Keratinocyte (primary cell): Measurements from ENCODE around the gene CAND1. TPM values are rescaled to one million over a fixed set of nuclear protein-coding genes. Genes with fewer than 3 reads are reported as not detected.

Source experiments
- DNase-seq: peaks from one replicate; pipeline ENCODE4 v3.0.0-alpha.2; 2011; ENCODE audit warnings: low read depth, missing footprints, low spot score
- FAIRE-seq: peaks from 2 replicates; lab custom pipeline; 2011; peaks lifted over from hg19 to GRCh38; lab: Jason Lieb, UNC
- H2AFZ ChIP-seq: 2 replicates; pipeline ENCODE4 v1.6.0; 2012; ENCODE audit warnings: low read length, control low read depth, inconsistent platforms; ENCODE audit not compliant: control insufficient read depth
- H3K27ac ChIP-seq: 2 replicates; pipeline ENCODE4 v1.5.1; 2011; ENCODE audit warnings: low read length; ENCODE audit not compliant: control insufficient read depth, insufficient read depth
- H3K27me3 ChIP-seq: 3 replicates; pipeline ENCODE4 v1.6.0; 2011; ENCODE audit warnings: low read length; ENCODE audit not compliant: control insufficient read depth, insufficient read depth; ENCODE audit errors: extremely low read depth
- H3K36me3 ChIP-seq, 2 experiments: 2 replicates in 1 of 2; 3 replicates in 1 of 2; pipeline ENCODE4 v1.5.1; 2011; ENCODE audit warnings: low read length in 2 of 2, mild to moderate bottlenecking in 1 of 2; ENCODE audit not compliant: control insufficient read depth in 2 of 2, insufficient read depth in 2 of 2; ENCODE audit errors: extremely low read depth in 1 of 2
- H3K4me1 ChIP-seq: 3 replicates; pipeline ENCODE4 v1.5.1; 2011; ENCODE audit warnings: low read length; ENCODE audit not compliant: control insufficient read depth, insufficient read depth; ENCODE audit errors: extremely low read depth
- H3K4me2 ChIP-seq: 3 replicates; pipeline ENCODE4 v1.6.0; 2011; ENCODE audit warnings: low read depth, low read length; ENCODE audit not compliant: control insufficient read depth, insufficient read depth; ENCODE audit errors: extremely low read depth
- H3K4me3 ChIP-seq, 3 experiments: fragments of 200-600 bp in 1 of 3; sonication (generic) in 1 of 3; 2 replicates in 2 of 3; 3 replicates in 1 of 3; pipeline ENCODE4 v1.5.1; 2011 to 2016; ENCODE audit warnings: low read length in 3 of 3, mild to moderate bottlenecking in 3 of 3, control low read depth in 2 of 3, inconsistent platforms in 1 of 3, low read depth in 1 of 3, mixed read lengths in 1 of 3, mixed run types in 1 of 3, moderate library complexity in 1 of 3; ENCODE audit not compliant: control insufficient read depth in 2 of 3, insufficient read depth in 2 of 3; ENCODE audit errors: extremely low read depth in 1 of 3
- H3K79me2 ChIP-seq: 2 replicates; pipeline ENCODE4 v1.6.0; 2012; ENCODE audit warnings: low read length; ENCODE audit not compliant: control insufficient read depth, insufficient read depth
- H3K9ac ChIP-seq: 3 replicates; pipeline ENCODE4 v1.6.0; 2011; ENCODE audit warnings: low read length; ENCODE audit not compliant: control insufficient read depth, insufficient read depth; ENCODE audit errors: extremely low read depth
- H3K9me1 ChIP-seq: 3 replicates; pipeline ENCODE4 v1.6.0; 2011; ENCODE audit warnings: low read length; ENCODE audit not compliant: control insufficient read depth, insufficient read depth; ENCODE audit errors: extremely low read depth
- H3K9me3 ChIP-seq: 2 replicates; pipeline ENCODE4 v1.5.1; 2012; ENCODE audit warnings: low read depth, low read length; ENCODE audit not compliant: control insufficient read depth
- H4K20me1 ChIP-seq: 3 replicates; pipeline ENCODE4 v1.6.0; 2011; ENCODE audit warnings: low read length; ENCODE audit not compliant: control insufficient read depth, insufficient read depth; ENCODE audit errors: extremely low read depth
- CTCF ChIP-seq, 3 experiments: IDR thresholded peaks in 1 of 3; conservative IDR thresholded peaks in 1 of 3; optimal IDR thresholded peaks in 1 of 3; 2 replicates in 2 of 3; 3 replicates in 1 of 3; pipeline versions ENCODE3 to v1.5.1; 2011; ENCODE audit warnings: low read length in 3 of 3, mild to moderate bottlenecking in 3 of 3, moderate library complexity in 2 of 3, control low read depth in 1 of 3, inconsistent platforms in 1 of 3; ENCODE audit not compliant: insufficient read depth in 2 of 3; ENCODE audit errors: extremely low read depth in 1 of 3
- EZH2 ChIP-seq: IDR thresholded peaks from one replicate; pipeline ENCODE4 v1.6.1; 2012; ENCODE audit warnings: inconsistent platforms, mild to moderate bottlenecking, low read length, moderate library complexity
- dilution Hi-C: fragments of 300-500 bp; cut with MboI; formaldehyde crosslinking; loops from one replicate; pipeline ENCODE4 v1.7.0; 2020; ENCODE audit warnings: low sequenced_read_pairs; ENCODE audit not compliant: extremely low pct_ligation_motif_present
- polyA plus RNA-seq, 5 experiments: library from polyadenylated mRNA; depleted of rRNA in 3 of 5; stranded (reverse) in 3 of 5; stranded (forward) in 1 of 5; unstranded in 1 of 5; fragments of >200 nt; gene quantifications; 1 replicate in 1 of 5; 2 replicates in 3 of 5; 3 replicates in 1 of 5; pipeline versions ENCODE4 v1.2.1 to v1.2.3, GENCODE V29; 2011 to 2012; ENCODE audit warnings: missing spikeins in 2 of 5, low read depth in 1 of 5, low replicate concordance in 1 of 5

CAND1 gene
- polyA plus RNA-seq, 1 donor (not counting 4 experiments of a cell fraction or from before 2014, with no cell fraction given), result 121 TPM

- Histone ChIP-seq H3K9me3 (no peaks in the 10 kb centered on the region), H2AFZ (no peak overlapping the region), H3K9ac (no peak overlapping the region), H3K4me2 (no peak overlapping the region), H3K4me3 (no peak overlapping the region), H3K36me3 (no peaks in the 10 kb centered on the region), H3K9me1 (no peaks in the 10 kb centered on the region), H4K20me1 (no peaks in the 10 kb centered on the region), H3K27me3 (no peaks in the 10 kb centered on the region), H3K4me1 (no peaks in the 10 kb centered on the region), H3K79me2 (no peaks in the 10 kb centered on the region), H3K27ac (no peak overlapping the region)
- TF ChIP-seq EZH2, result no peak
- TF ChIP-seq CTCF (optimal IDR thresholded peaks at IDR 0.05 in 1 of 3, IDR thresholded peaks at IDR 0.05 in 1 of 3, conservative IDR thresholded peaks at IDR 0.05 in 1 of 3; ENCODE audit: extremely low read depth in 1 of 3, insufficient read depth in 2 of 3, low read length in 3 of 3), result no peak
- DNase-seq, result no peak
- dilution Hi-C loops, result no loop called here
- no peak for FAIRE-seq
Measured at GRCh38 chr12:67237231-67237630, 31.9 kb upstream of the CAND1 start.

GRCh38 chr12:67239061-67239460 is 30.1 kb upstream of the CAND1 start:
- no peak overlapping the region for H2AFZ ChIP-seq
- H3K9me3 ChIP-seq, result no peaks in the 10 kb centered on the region
- H3K27me3 ChIP-seq, result no peaks in the 10 kb centered on the region
- no peak overlapping the region for H3K4me2 ChIP-seq
- H3K9me1 ChIP-seq, result no peaks in the 10 kb centered on the region
- no peaks in the 10 kb centered on the region for H3K36me3 ChIP-seq
- H3K27ac ChIP-seq, result no peak overlapping the region
- no peak overlapping the region for H3K4me3 ChIP-seq
- no peak for DNase-seq
- H3K4me1 ChIP-seq, result no peaks in the 10 kb centered on the region
- dilution Hi-C loops, result no loop called here
- no peak for FAIRE-seq
- no peak overlapping the region for H3K9ac ChIP-seq
- H3K79me2 ChIP-seq, result no peaks in the 10 kb centered on the region
- TF ChIP-seq EZH2 (no peak), CTCF (optimal IDR thresholded peaks at IDR 0.05 in 1 of 3, IDR thresholded peaks at IDR 0.05 in 1 of 3, conservative IDR thresholded peaks at IDR 0.05 in 1 of 3; ENCODE audit: extremely low read depth in 1 of 3, insufficient read depth in 2 of 3, low read length in 3 of 3) (no peak)
- H4K20me1 ChIP-seq, result no peaks in the 10 kb centered on the region
